CD4-positive, alpha-beta T cell treated with Interleukin-15 for 4 hours (primary cell): ENCODE measurements around the gene FSCN2.
A peak's percentile ranks its signal among the peaks of the same experiment; 100 is the strongest.

Experiments used
- DNase-seq: peaks from one replicate; pipeline ENCODE4 v3.0.0-alpha.2; 2020; ENCODE audit warnings: low spot score

FSCN2 gene

GRCh38 chr17:81542431-81543338 lies 14.5 kb downstream of the FSCN2 start:
- no peak for DNase-seq

- DNase-seq, result no peak
Observed at GRCh38 chr17:81543339-81543675, 15.1 kb downstream of the FSCN2 start.

- no peak for DNase-seq
Observed at GRCh38 chr17:81543756-81544155, 15.6 kb downstream of the FSCN2 start.

GRCh38 chr17:81544281-81544974 lies 16.3 kb downstream of the FSCN2 start:
- no peak for DNase-seq

- DNase-seq, result no peak
Observed at GRCh38 chr17:81545160-81545949, 17.2 kb downstream of the FSCN2 start.

- DNase-seq, result no peak
Observed at GRCh38 chr17:81546906-81547613, 18.9 kb downstream of the FSCN2 start.

GRCh38 chr17:81547614-81547982 lies 19.4 kb downstream of the FSCN2 start:
- no peak for DNase-seq

GRCh38 chr17:81549031-81549557 lies 20.9 kb downstream of the FSCN2 start:
- DNase-seq, result no peak

- DNase-seq, result no peak
Observed at GRCh38 chr17:81549826-81550225, 21.6 kb downstream of the FSCN2 start.

GRCh38 chr17:81550285-81550684 lies 22.1 kb downstream of the FSCN2 start:
- no peak for DNase-seq

- no peak for DNase-seq
Observed at GRCh38 chr17:81550830-81551457, 22.8 kb downstream of the FSCN2 start.

GRCh38 chr17:81551458-81552243 lies 23.5 kb downstream of the FSCN2 start:
- DNase-seq, result peak; percentile 6

- peak; percentile 80 for DNase-seq
Observed at GRCh38 chr17:81552244-81553017, 24.3 kb downstream of the FSCN2 start, which contains the start of gene FAAP100. Gene FAAP100 (minus strand): TSS chr17:81552353. CDS start chr17:81552330, 23 bp downstream.

- DNase-seq, result peak; percentile 69
Observed at GRCh38 chr17:81553018-81553615, 24.9 kb downstream of the FSCN2 start.

- DNase-seq, result no peak
Observed at GRCh38 chr17:81553616-81554181, 25.5 kb downstream of the FSCN2 start.

GRCh38 chr17:81556175-81556691 lies 28.1 kb downstream of the FSCN2 start:
- no peak for DNase-seq

GRCh38 chr17:81556863-81557262 lies 28.7 kb downstream of the FSCN2 start:
- DNase-seq, result no peak
